GM12892 (cell line): ENCODE results near the gene SEC61A2. TPM values are rescaled to one million over a fixed set of nuclear protein-coding genes. Genes with fewer than 3 reads are reported as not detected.
"Not testable (repeated sequence)": the region's sequence is repeated elsewhere in the genome, so short reads cannot be mapped to it uniquely, and the experiment has no call there.

ENCODE experiments used
- DNase-seq: peaks from one replicate; pipeline ENCODE4 v3.0.0; 2011; ENCODE audit not compliant: insufficient read length
- FAIRE-seq: peaks from 2 replicates; lab custom pipeline; 2011; peaks lifted over from hg19 to GRCh38; lab: Jason Lieb, UNC
- POLR2A ChIP-seq: IDR thresholded peaks from 2 replicates; pipeline ENCODE4 v1.6.1; 2011; ENCODE audit warnings: low read depth, low read length, control low read depth
- POLR2AphosphoS5 ChIP-seq: IDR thresholded peaks from 2 replicates; pipeline ENCODE4 v1.6.1; 2011; ENCODE audit warnings: low read depth, low read length, control low read depth
- TAF1 ChIP-seq: IDR thresholded peaks from 2 replicates; pipeline ENCODE4 v1.6.1; 2011; ENCODE audit warnings: low read depth, mild to moderate bottlenecking, control low read depth, low read length, borderline replicate concordance
- polyA plus RNA-seq: library from polyadenylated mRNA; unstranded; fragments of >200 nt; gene quantifications from one replicate; pipeline ENCODE4 v1.2.1, GENCODE V29; 2012; ENCODE audit warnings: missing spikeins, inconsistent platforms; ENCODE audit not compliant: missing spikeins

The SEC61A2 gene
- 11.7 TPM for polyA plus RNA-seq

DNA sequence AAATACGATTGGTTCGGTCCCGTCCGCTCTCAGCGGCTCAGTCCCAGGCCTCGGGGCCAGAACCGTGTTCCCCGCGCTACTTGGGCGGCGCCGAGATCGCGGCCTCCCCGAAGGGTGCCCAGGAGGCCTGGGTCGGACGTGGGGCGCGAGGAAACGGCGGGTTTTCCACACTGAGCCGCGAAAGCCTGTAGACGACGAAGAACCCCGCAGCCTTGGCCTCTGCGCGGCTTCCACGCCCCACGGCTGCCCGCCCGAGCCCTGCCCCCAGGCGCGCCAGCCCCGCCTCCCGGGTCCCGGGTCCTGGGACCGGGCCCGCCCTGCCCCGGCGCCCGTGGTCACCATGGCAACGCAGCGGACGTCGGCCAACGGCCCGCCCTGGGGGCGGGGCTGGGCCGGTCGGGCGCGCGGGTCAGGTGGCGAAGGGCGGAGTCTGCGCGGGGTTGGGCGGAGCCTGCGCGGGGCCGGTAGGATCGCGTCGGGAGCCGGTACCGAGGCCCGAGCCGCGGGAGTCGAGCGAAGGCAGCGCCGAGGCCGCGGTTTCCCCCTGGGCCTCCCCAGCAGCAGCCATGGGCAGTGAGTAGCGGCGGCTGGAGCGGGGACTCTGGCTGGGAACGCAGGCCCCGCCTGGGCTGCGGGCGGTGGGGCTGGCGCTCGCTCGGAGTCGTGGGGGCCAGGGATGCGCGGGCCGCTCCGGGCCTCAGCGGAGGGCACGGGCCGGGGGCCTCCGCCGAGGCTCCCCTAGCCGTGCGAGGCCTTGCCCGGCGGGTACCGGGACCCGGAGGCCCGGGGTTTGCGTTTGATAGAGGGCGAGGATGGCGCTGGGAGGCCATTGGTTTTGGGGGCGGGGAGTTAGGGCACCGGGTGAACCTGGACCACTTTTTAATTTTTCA lies at the start of gene SEC61A2:
SEC61A2 (plus strand) TSS at position 456 of the 890 bp plus-strand sequence; CDS start at position 567, 111 bp downstream.
- DNase-seq, result peak; percentile 98
- TF ChIP-seq POLR2A (peak; percentile 69; the same call in 1 of the 2 replicates), TAF1 (0 out of 2 replicates have a peak, but pooled peaks have one; percentile 30), POLR2AphosphoS5 (peak; percentile 65; the same call in 1 of the 2 replicates)
- peak; percentile 99 for FAIRE-seq

DNA sequence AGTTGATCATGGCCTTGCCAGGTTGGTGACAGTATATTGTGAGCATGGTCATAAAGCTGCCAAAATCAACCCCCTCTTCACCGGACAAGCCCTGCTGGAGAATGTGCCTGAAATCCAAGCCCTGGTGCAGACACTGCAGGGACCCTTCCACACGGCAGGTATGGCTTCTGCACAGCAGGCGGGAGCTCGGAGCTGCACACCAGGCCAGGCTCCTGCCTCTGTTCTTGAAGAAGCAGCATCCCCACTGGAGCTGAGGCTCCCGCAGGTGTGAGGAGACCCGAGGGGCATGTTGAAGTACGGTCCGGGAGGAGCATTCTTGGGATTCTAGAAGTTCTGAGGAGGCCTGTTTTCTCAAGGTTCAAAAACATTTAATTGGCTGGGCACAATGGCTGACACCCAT lies 48.0 kb upstream of the SEC61A2 start:
- no peak for DNase-seq
- TF ChIP-seq TAF1 (no peak), POLR2A (no peak), POLR2AphosphoS5 (no peak)
- no peak for FAIRE-seq

DNA sequence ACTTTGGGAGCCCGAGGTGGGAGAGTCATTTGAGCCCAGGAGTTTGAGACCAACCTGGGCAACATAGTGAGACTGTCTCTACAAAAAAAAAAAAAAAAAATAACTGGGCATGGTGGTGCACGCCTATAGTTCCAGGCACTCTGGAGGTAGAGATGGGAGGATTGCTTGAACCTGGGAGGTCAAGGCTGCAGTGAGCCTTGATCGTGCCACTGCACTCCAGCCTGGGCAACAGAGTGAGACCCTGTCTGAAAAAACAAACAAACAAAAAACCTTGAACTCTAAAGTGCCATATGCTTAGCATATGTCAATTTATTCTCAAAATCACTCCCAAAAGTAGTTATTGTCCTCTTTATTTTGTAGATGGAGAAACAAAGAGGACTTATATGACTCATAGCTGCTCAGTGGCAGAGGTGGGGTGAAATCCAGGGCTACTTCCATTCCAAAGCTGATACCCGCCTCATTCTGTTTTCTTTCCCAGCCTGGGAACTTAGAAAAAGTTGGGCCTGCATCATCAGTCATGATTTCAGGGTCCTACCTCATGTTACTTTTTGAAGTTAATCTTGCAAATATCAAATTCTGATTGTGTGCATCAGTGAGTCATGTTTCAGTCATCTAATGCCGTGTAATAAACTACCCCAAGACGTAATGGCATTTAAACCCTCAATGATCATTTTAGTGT lies 47.5 kb upstream of the SEC61A2 start:
- no peak for DNase-seq
- no peak for TF ChIP-seq POLR2A
- no peak for FAIRE-seq

DNA sequence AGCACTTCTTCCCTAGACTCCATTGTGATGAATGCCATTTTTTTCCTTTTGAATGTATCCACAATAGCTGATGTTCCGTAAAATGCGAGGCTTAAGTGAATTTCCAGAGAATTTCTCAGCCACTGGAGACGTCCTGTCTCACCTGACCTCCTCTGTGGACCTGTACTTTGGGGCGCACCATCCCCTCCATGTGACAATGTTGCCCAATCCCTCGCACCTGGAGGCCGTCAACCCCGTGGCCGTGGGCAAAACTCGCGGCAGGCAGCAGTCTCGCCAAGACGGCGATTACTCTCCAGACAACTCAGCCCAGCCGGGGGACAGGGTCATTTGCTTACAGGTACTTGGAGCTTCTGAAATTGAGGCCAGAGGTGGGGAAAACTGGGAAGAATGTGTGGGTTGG lies 40.6 kb upstream of the SEC61A2 start:
- DNase-seq, result no peak
- FAIRE-seq, result no peak
- TF ChIP-seq POLR2AphosphoS5 (no peak), TAF1 (no peak), POLR2A (no peak)

DNA sequence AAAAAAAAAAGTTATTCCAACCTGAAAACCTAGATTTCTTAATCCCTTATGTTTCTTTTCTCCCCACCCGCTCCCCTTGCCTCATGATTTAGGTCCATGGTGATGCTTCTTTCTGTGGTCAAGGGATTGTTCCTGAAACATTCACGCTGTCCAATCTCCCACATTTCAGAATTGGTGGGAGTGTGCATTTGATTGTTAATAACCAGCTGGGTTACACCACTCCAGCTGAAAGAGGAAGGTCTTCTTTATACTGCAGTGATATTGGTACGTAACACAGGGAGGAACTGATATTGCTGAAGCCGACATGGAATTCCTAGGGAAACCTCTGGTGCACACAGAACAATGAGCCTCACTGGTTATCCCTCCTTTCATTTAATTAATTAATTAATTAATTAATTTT lies 38.1 kb upstream of the SEC61A2 start:
- TF ChIP-seq POLR2AphosphoS5 (no peak), TAF1 (no peak), POLR2A (no peak)
- DNase-seq (no peak), FAIRE-seq (no peak)

DNA sequence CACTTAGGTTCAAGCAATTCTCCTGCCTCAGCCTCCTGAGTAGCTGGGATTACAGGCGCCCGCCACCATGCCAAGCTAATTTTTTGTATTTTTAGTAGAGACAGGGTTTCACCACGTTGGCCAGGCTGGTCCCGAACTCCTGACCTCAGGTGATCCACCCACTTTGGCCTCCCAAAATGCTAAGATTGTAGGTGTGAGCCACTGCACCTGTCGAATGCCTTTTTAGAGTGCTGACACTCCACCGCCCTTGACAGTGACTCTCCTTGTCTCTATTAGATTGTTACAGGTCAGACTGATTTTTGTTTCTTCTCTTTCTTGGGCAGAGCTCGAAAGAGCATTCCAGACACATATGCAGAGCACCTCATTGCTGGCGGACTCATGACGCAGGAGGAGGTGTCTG lies 32.1 kb upstream of the SEC61A2 start:
- FAIRE-seq, DNase-seq: not testable (repeated sequence)

DNA sequence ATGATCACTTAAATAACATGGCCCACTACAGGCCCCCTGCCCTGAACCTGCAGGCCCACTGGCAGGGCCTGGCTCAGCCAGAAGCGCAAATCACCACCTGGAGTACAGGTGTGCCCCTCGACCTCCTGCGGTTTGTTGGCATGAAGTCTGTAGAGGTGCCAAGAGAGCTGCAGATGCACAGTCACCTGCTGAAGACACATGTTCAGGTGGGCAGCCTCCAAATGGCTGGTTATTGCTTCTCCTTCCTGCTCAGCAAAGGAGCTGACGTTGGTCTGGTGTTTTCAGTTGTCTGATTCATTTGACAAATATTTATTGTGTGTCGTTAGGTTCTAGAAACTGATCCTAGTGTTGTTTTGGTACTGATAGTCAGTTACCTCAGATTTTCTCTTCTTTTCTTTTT lies 31.7 kb upstream of the SEC61A2 start:
- TF ChIP-seq POLR2A (no peak), TAF1 (no peak), POLR2AphosphoS5 (no peak)
- FAIRE-seq, result no peak
- no peak for DNase-seq

DNA sequence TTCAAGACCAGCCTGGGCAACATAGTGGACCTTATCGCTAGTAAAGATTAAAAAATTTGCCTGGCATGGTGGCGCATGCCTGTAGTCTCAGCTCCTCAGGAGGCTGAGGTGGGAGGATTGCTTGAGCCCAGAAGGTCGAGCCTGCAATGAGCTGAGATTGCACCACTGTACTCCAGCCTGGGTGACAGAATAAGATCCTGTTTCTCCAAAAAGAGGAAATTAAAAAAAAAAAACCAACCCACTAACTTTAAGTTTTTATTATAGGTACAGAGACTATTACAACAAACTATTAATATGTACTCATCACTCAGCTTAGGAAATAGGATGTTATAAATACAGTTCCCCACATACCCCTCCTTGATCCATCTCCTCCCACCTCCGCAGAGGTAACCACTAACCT lies 30.5 kb upstream of the SEC61A2 start:
- no peak for DNase-seq
- no peak for FAIRE-seq
- no peak for TF ChIP-seq TAF1
- TF ChIP-seq POLR2AphosphoS5, result no peak
- no peak for TF ChIP-seq POLR2A

DNA sequence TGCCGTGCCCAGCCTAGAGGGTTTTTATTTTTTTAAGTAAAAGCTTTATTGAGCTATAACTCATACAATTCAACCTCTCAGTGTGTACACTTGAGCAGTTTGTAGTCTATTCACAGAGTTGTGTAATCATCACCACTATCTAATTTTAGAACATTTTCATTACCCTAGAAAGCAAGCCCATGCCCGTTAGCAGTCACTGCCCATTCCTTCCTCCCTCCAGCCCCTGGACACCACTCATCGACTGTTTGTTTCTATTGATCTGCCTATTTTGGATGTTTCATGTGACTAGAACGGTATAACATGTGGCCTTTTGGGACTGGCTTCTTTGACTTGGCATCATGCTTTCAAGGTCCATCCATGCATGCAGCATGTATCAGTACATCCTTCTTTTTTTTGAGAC lies 25.7 kb upstream of the SEC61A2 start:
- TF ChIP-seq POLR2AphosphoS5, result no peak
- no peak for TF ChIP-seq TAF1
- TF ChIP-seq POLR2A, result no peak
- FAIRE-seq (no peak), DNase-seq (no peak)

DNA sequence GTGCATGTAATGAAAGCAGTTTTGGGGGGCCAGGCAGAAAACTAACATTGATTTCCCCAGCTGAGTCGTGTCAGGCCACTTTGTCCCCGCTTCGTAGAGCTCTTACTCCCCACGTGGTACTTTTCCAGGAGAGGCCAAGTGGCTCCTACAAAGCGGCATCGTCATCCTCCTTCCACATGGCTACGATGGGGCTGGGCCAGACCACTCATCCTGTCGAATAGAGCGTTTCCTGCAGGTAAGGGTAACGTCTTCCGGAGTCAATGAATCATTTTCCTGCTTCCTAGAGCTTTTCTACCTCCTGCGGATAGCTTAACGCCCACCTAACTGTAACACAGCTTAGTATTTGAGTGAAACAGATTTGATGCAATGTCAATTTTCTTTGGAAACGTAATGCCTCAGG lies 21.7 kb upstream of the SEC61A2 start:
- FAIRE-seq (no peak), DNase-seq (no peak)
- TF ChIP-seq POLR2AphosphoS5 (no peak), POLR2A (no peak), TAF1 (no peak)

DNA sequence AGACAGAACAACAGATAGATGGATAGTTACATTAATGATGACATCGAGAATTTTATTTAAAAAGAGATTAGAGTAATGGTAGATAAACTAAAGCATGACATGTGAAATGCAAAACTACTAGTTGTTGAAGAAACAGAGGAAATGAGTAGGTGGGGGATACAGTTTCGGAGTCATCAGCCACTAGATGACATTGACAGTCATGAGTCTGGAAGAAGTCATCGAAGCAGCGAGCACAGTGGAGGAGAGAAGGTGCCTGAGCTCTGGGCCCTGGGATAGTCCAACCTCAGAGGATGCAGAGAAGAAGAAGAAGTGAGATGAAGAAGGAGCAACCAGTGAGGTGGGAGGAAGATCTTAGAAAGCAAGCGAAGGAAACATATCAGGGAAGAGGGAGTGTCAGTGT lies 20.2 kb upstream of the SEC61A2 start:
- no peak for TF ChIP-seq TAF1
- TF ChIP-seq POLR2A, result no peak
- TF ChIP-seq POLR2AphosphoS5, result no peak
- FAIRE-seq (no peak), DNase-seq (no peak)

DNA sequence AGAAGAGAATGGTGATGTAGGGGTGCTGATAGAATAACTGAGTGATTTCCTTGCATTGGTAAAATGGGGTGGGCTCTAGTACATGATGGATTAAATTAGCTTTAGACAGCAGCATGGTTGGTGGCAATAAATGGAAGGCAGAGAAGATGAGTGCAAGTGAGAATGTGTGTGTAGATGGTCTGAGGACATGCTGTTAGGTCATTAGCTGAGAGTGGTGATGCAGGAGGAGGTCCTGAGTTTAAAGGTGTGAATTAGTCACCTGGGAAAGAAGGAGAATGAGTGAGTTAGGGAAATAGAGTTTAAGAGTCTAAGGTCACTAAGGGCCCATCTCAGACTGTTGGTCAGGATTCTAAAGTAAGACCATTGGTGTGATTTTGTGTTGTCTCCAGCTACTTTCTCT lies 17.9 kb upstream of the SEC61A2 start:
- no peak for FAIRE-seq
- TF ChIP-seq TAF1, result no peak
- no peak for TF ChIP-seq POLR2A
- TF ChIP-seq POLR2AphosphoS5, result no peak
- no peak for DNase-seq
